Endothelial cell of umbilical vein (primary cell): ENCODE data around the gene HHIPL2.

Source experiments
- CTCF ChIP-seq, 2 donors: IDR thresholded peaks; 1 replicate in 1 of 2; 2 replicates in 1 of 2; pipeline ENCODE4 v1.5.1; 2011; ENCODE audit warnings: low read length in 2 of 2, mild to moderate bottlenecking in 2 of 2, moderate library complexity in 2 of 2, control low read depth in 1 of 2, inconsistent platforms in 1 of 2, low read depth in 1 of 2; ENCODE audit not compliant: insufficient read depth in 1 of 2; ENCODE audit errors: extremely low read depth in 1 of 2
- EZH2 ChIP-seq: IDR thresholded peaks from 2 replicates; pipeline ENCODE4 v1.6.1; 2012; ENCODE audit warnings: borderline replicate concordance, low read depth, mild to moderate bottlenecking, moderate library complexity, low read length, inconsistent platforms; ENCODE audit not compliant: severe bottlenecking
- FOS ChIP-seq: IDR thresholded peaks from 2 replicates; pipeline ENCODE4 v1.6.1; 2011; ENCODE audit warnings: mild to moderate bottlenecking, low read length, moderate library complexity, borderline replicate concordance; ENCODE audit not compliant: insufficient read depth
- JUN ChIP-seq: IDR thresholded peaks from 2 replicates; pipeline ENCODE4 v1.6.1; 2011; ENCODE audit warnings: borderline replicate concordance, low read depth; ENCODE audit not compliant: insufficient read length, insufficient read depth
- MYC ChIP-seq: IDR thresholded peaks from one replicate; pipeline ENCODE4 v1.6.1; 2011; ENCODE audit warnings: mild to moderate bottlenecking, low read depth, low read length
- POLR2A ChIP-seq: IDR thresholded peaks from 2 replicates; pipeline ENCODE4 v1.6.1; 2012; ENCODE audit warnings: low read depth, mild to moderate bottlenecking, control low read depth, low read length
- POLR2AphosphoS5 ChIP-seq: IDR thresholded peaks from 2 replicates; pipeline ENCODE4 v1.6.1; 2012; ENCODE audit warnings: low read depth, mild to moderate bottlenecking, control low read depth, low read length, moderate library complexity; ENCODE audit not compliant: insufficient read depth
- TF ChIP-seq, protein P1 (sequence below): IDR thresholded peaks from 2 replicates; pipeline ENCODE4 v1.6.1; 2011; ENCODE audit not compliant: insufficient read depth, insufficient read length

- TF ChIP-seq, protein P1, sequence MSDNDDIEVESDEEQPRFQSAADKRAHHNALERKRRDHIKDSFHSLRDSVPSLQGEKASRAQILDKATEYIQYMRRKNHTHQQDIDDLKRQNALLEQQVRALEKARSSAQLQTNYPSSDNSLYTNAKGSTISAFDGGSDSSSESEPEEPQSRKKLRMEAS = no peak
- no peak for TF ChIP-seq POLR2A
- TF ChIP-seq CTCF (IDR thresholded peaks at IDR 0.05; ENCODE audit: extremely low read depth in 1 of 2, insufficient read depth in 1 of 2, low read depth in 1 of 2, low read length in 2 of 2) = no peak
- no peak for TF ChIP-seq EZH2
- TF ChIP-seq FOS = no peak
- TF ChIP-seq POLR2AphosphoS5 = no peak
- TF ChIP-seq JUN = no peak
- no peak for TF ChIP-seq MYC
Observed at GRCh38 chr1:222535455-222535854, 12.4 kb downstream of the HHIPL2 start.
